Gastrocnemius medialis (tissue), 4 donors: ENCODE results near the gene CLIP3.

Source experiments
- CTCF ChIP-seq, 5 experiments: fragments of 450-650 bp in 3 of 5; fragments of 200-600 bp in 2 of 5; sonication (generic) in 2 of 5; IDR thresholded peaks in 4 of 5; conservative IDR thresholded peaks in 1 of 5; 1 replicate in 4 of 5; 2 replicates in 1 of 5; pipeline ENCODE4 v1.5.1; 2016 to 2019; ENCODE audit warnings: antibody characterized with exemption in 5 of 5, mild to moderate bottlenecking in 3 of 5, moderate library complexity in 3 of 5
- POLR2A ChIP-seq, 2 donors: fragments of 450-650 bp; IDR thresholded peaks; one replicate each; pipeline ENCODE4 v1.6.1; 2017; ENCODE audit warnings: antibody characterized with exemption in 2 of 2, mild to moderate bottlenecking in 2 of 2, moderate library complexity in 2 of 2

GRCh38 chr19:36081385-36081784 lies 48.7 kb upstream of the CLIP3 start:
- TF ChIP-seq CTCF (IDR thresholded peaks at IDR 0.05 in 4 of 5, conservative IDR thresholded peaks at IDR 0.05 in 1 of 5), result no peak
- TF ChIP-seq POLR2A (IDR thresholded peaks at IDR 0.05), result no peak
